SK-N-SH treated with all-trans-retinoic acid at 6 μM for 48 hours (cell line): ENCODE results near the gene KCNJ9.

Source experiments
- ARNTL ChIP-seq: fragments of 450-650 bp; formaldehyde crosslinking; IDR thresholded peaks from 2 replicates; pipeline ENCODE4 v1.5.0; 2020; ENCODE audit warnings: low read depth, mild to moderate bottlenecking, moderate library complexity, borderline replicate concordance
- CREB5 ChIP-seq: fragments of 250-450 bp; sonication (Bioruptor Pico); IDR thresholded peaks from 2 replicates; pipeline ENCODE4 v1.5.1; 2020; ENCODE audit warnings: low read depth, mild to moderate bottlenecking, moderate library complexity
- CSDC2 ChIP-seq: fragments of 250-450 bp; sonication (Bioruptor Pico); IDR thresholded peaks from 2 replicates; pipeline ENCODE4 v1.5.0; 2020; ENCODE audit warnings: mild to moderate bottlenecking, moderate library complexity
- CSRNP3 ChIP-seq: fragments of 250-450 bp; sonication (Bioruptor Pico); IDR thresholded peaks from 2 replicates; pipeline ENCODE4 v1.5.1; 2021; ENCODE audit warnings: mild to moderate bottlenecking, moderate library complexity
- OSR1 ChIP-seq: fragments of 250-450 bp; sonication (Bioruptor Pico); IDR thresholded peaks from 2 replicates; pipeline ENCODE4 v1.8.0; 2022; ENCODE audit warnings: moderate library complexity, mild to moderate bottlenecking, inconsistent platforms
- PATZ1 ChIP-seq: fragments of 250-450 bp; sonication (Bioruptor Pico); IDR thresholded peaks from 2 replicates; pipeline ENCODE4 v1.8.0; 2020; ENCODE audit warnings: mild to moderate bottlenecking, moderate library complexity, borderline replicate concordance
- PPARA ChIP-seq: fragments of 250-450 bp; sonication (Bioruptor Pico); IDR thresholded peaks from 2 replicates; pipeline ENCODE4 v1.5.0; 2020; ENCODE audit warnings: mild to moderate bottlenecking, borderline replicate concordance
- TCF4 ChIP-seq: fragments of 250-450 bp; sonication (Bioruptor Pico); IDR thresholded peaks from 2 replicates; pipeline ENCODE4 v1.8.0; 2021; ENCODE audit warnings: mild to moderate bottlenecking, moderate library complexity, borderline replicate concordance
- TOX ChIP-seq: fragments of 250-450 bp; sonication (Bioruptor Pico); IDR thresholded peaks from 2 replicates; pipeline ENCODE4 v1.8.0; 2021; ENCODE audit warnings: mild to moderate bottlenecking, moderate library complexity, borderline replicate concordance
- TSHZ2 ChIP-seq: fragments of 250-450 bp; sonication (Bioruptor Pico); IDR thresholded peaks from 2 replicates; pipeline ENCODE4 v1.5.0; 2020; ENCODE audit warnings: mild to moderate bottlenecking, moderate library complexity
- ZFP3 ChIP-seq: fragments of 250-450 bp; sonication (Bioruptor Pico); IDR thresholded peaks from 2 replicates; pipeline ENCODE4 v1.5.0; 2020; ENCODE audit warnings: mild to moderate bottlenecking, moderate library complexity
- ZFP30 ChIP-seq: fragments of 450-650 bp; formaldehyde crosslinking; IDR thresholded peaks from 2 replicates; pipeline ENCODE4 v1.5.0; 2022; ENCODE audit warnings: mild to moderate bottlenecking, moderate library complexity
- ZNF70 ChIP-seq: fragments of 450-650 bp; formaldehyde crosslinking; IDR thresholded peaks from 2 replicates; pipeline ENCODE4 v1.5.0; 2020; ENCODE audit warnings: mild to moderate bottlenecking, moderate library complexity
- ZNF8 ChIP-seq: fragments of 450-650 bp; formaldehyde crosslinking; IDR thresholded peaks from 2 replicates; pipeline ENCODE4 v1.5.0; 2020; ENCODE audit warnings: mild to moderate bottlenecking, moderate library complexity

GRCh38 chr1:160121388-160121787 is 40.0 kb downstream of the KCNJ9 start:
- TF ChIP-seq TOX (CRISPR knock-in tag) (no peak), CREB5 (CRISPR knock-in tag) (no peak), CSDC2 (no peak), OSR1 (no peak), CSRNP3 (no peak), ARNTL (no peak), PPARA (CRISPR knock-in tag) (no peak), ZFP30 (CRISPR knock-in tag) (no peak), TSHZ2 (CRISPR knock-in tag) (no peak), PATZ1 (CRISPR knock-in tag) (no peak), ZNF8 (CRISPR knock-in tag) (no peak), ZNF70 (no peak), ZFP3 (CRISPR knock-in tag) (no peak), TCF4 (CRISPR knock-in tag) (no peak)
